NB4 (cell line): Measurements from ENCODE around the gene HVCN1.

Source experiments
- DNase-seq: peaks from one replicate; pipeline ENCODE4 v3.0.0; 2010; ENCODE audit warnings: low read depth
- H3K4me3 ChIP-seq: one replicate; pipeline ENCODE4 v1.5.1; 2011; ENCODE audit warnings: mild to moderate bottlenecking, low read depth, low read length, moderate library complexity
- CTCF ChIP-seq: IDR thresholded peaks from one replicate; pipeline ENCODE4 v1.5.1; 2012; ENCODE audit warnings: low read depth, low read length
- MAX ChIP-seq: IDR thresholded peaks from 2 replicates; pipeline ENCODE4 v1.6.1; 2011; ENCODE audit warnings: low read depth, low read length
- MYC ChIP-seq: IDR thresholded peaks from 2 replicates; pipeline ENCODE4 v1.6.1; 2011; ENCODE audit warnings: low read depth, low read length
- POLR2A ChIP-seq: IDR thresholded peaks from 2 replicates; pipeline ENCODE4 v1.6.1; 2011; ENCODE audit warnings: mild to moderate bottlenecking; ENCODE audit not compliant: insufficient read length; ENCODE audit errors: extremely low read depth

Gene HVCN1

DNA sequence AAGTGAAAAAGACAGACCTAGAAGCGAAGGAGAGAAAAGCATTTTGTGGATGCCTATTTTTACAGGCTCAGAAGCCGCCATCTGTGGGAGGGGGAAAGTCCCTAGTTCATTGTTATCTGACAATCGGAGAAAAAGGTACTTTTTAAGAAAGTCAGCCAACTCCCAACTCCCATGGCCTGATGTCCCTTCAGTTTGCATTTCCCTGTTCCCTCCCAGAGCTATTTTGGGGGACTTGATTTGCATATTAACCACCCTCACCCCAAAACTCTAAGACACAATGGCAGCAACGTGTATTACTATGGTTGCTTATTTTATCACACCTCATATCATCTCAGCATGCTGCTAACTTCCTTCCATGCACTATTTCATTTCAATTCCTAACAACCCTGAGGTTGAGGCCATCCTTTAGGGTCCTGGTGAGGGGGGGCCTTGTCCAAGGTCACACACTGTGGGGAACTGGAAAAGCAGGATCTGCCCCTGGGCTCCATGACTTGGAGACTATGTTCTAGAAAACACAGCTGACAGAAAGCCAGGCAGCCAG, 18.7 kb downstream of the HVCN1 start:
- DNase-seq: no peak
- no peak for TF ChIP-seq CTCF
- no peak for TF ChIP-seq MAX
- no peak for TF ChIP-seq POLR2A
- no peak for TF ChIP-seq MYC
- no peak overlapping the region for H3K4me3 ChIP-seq

DNA sequence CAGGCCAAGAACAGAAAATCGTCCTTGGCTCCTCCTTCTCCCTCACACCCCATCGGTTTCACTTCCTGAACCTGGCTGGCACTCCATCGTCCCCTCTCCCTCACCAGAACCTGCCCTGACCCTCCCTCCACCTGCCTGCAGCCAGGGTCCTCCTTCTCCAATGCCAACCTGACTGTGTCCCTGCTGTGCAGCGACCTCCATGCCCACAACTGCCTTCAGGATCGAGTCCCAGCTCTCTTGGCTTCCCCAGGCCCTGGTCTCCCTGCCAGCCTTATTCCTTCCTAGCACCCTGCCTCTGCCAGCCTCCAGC, 19.8 kb downstream of the HVCN1 start:
- H3K4me3 ChIP-seq: no peak overlapping the region
- no peak for DNase-seq
- TF ChIP-seq MAX (no peak), CTCF (no peak), MYC (no peak), POLR2A (no peak)

DNA sequence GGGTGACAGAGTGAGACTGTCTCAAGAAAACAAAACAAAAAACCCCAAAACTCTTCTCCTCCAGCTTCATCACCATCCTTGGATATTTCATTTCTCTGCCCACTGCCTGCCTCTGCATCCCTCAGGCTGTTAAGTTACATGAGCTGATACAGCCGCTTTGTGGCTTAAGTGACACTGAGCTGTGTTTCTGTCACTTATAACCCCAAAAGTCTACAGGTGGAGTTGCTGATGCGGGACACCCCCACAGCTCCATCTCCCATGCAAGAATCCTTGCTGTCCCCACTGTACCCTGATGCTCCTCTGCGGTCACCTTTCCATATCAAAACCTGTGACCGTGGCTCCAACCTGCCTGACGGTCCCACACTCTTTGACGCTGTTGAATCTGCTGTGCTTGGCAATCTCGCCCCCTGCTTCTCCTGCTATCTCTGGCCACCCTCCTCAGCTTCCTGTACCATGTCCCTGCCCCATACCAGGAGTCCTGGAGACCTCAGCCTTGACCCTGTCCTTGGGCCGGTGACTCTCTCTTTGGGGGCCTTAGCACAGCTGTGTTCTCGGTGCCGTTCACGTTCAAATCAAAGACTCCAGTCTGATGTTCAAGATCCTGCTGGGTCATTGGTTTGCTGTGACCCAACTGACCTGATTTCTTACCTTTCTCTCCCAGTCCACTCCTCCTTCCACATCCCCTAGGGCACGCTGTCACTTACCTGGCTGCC, 20.3 kb downstream of the HVCN1 start:
- H3K4me3 ChIP-seq: no peak overlapping the region
- TF ChIP-seq POLR2A (no peak), CTCF (no peak), MAX (no peak), MYC (no peak)
- DNase-seq: no peak

DNA sequence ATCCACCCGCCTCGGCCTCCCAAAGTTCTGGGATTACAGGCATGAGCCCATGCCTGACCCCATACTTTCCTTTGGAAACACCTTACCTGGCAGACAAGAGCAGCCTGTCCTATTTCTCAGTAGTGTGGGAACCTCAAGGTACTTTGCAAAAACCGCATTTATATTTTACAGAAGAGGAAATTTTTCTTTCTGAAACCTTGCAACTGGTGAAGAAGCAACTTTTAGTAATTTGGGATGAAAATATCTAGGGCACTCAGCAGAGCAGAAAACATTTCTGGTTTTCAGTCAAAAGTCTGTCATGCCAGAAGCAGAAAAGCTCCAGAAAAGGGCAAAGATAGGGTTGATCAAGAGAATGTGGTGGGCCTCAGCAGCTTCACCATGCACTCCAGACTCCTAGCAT, 21.2 kb downstream of the HVCN1 start:
- no peak overlapping the region for H3K4me3 ChIP-seq
- DNase-seq: no peak
- TF ChIP-seq POLR2A: no peak
- no peak for TF ChIP-seq MYC
- TF ChIP-seq CTCF: no peak
- TF ChIP-seq MAX: no peak

- H3K4me3 ChIP-seq: no peak overlapping the region
- TF ChIP-seq CTCF (no peak), MAX (no peak), POLR2A (no peak), MYC (no peak)
- no peak for DNase-seq
Measured at GRCh38 chr12:110666892-110667291, 22.0 kb downstream of the HVCN1 start.
